ENCODE data around the gene DNM2.

The DNM2 gene

DNA sequence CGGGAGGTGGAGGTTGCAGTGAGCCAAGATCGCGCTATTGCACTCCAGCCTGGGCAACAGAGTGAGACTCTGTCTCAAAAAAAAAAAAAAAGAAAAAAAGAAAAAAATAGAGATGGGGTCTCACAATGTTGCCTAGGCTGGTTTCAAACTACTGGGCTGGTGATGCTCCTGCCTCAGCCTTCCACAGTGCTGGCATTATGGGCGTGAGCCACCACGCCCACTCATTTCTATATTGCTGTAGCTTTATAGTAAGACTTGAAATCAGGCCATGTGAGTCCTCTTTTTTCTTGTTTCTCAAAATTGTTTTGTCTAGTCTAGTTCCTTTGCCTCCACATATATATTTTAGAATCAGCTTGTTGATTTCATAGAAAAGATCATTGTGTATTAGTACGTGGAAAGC is 18.3 kb downstream of the DNM2 start:
- no peak for TF ChIP-seq LEF1 (IDR thresholded peaks at IDR 0.05; ENCODE audit: borderline replicate concordance)
- no peak for TF ChIP-seq CTBP1 (IDR thresholded peaks at IDR 0.05; ENCODE audit: borderline replicate concordance)
- no peak for TF ChIP-seq SP1 (IDR thresholded peaks at IDR 0.05)
- no peak for TF ChIP-seq NFRKB (IDR thresholded peaks at IDR 0.05)
- TF ChIP-seq ARNT (IDR thresholded peaks at IDR 0.05) = no peak
- no peak for TF ChIP-seq PKNOX1 (IDR thresholded peaks at IDR 0.05)
- no peak for TF ChIP-seq BHLHE40 (IDR thresholded peaks at IDR 0.05; ENCODE audit: borderline replicate concordance)
- no peak for TF ChIP-seq FOXM1 (IDR thresholded peaks at IDR 0.05; ENCODE audit: borderline replicate concordance)
- no peak for TF ChIP-seq SUZ12 (IDR thresholded peaks at IDR 0.05)
- TF ChIP-seq ZNF384 (IDR thresholded peaks at IDR 0.05) = no peak
- TF ChIP-seq FOXK2 (IDR thresholded peaks at IDR 0.05) = no peak
- TF ChIP-seq TARDBP (IDR thresholded peaks at IDR 0.05) = no peak
- TF ChIP-seq ELF4 (IDR thresholded peaks at IDR 0.05) = no peak
- no peak for TF ChIP-seq FOXA1 (IDR thresholded peaks at IDR 0.05)
- ChIA-PET POLR2A (no interaction called here), CTCF (interaction anchor here (1.6 kb wide), 1 partner anchor 19 kb away, joined by 6 read pairs; the partner anchor contains the start of gene DNM2)
- no peak for DNase-seq (ENCODE audit: extremely low spot score)

DNA sequence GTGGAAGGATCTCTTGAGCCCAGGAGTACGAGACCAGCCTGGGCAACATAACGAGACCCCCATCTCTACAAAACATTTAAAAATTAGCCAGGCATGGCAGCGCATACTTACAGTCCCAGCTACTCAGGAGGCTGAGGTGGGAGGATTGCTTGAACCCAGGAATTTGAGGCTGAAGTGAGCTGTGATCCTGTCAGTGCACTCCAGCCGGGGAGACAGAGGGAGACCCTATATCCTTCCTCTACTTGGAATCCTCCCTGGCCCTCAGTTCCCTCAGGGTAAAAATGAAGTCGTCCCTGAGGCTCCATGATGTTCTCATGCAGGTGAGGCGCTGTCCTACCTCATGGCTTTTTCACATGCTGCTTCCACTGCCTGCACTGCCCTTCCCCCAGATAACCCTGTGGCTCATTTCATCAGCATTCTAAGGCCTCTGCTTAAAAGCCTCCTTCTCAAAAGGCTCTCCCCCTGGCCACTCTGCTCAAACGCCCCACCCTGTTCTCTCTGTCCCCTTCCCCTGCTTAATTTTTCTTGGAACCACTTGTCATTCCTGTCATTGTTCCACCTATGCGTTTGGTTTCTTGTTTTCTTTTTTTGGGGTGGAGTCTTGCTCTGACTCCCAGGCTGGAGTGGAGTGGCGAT is 19.2 kb downstream of the DNM2 start:
- CTCF ChIA-PET = interaction anchor here (0.5 to 1.6 kb wide), 2 partner anchors 14 to 20 kb away, joined by 3 to 6 read pairs; partner anchors contain the start of gene DNM2
- no peak for TF ChIP-seq ARNT (IDR thresholded peaks at IDR 0.05)

DNA sequence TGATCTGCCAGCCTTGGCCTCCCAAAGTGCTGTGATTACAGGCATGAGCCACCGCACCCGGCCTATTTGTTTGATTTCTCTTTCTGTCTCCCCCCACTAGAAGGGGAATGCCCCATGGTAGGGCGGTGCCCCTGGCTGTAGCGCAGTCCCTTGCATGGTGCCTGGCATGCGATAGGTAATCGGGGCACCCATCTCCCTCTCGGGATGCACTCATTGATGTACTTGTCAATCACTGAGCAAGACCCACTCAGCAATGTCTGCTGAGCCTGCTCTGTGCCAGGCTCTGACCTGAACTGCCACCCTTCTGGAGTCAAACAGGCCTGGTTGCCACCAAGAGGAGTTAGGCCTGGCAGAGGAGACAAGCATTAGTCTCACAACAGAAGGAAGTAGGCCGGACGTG is 19.8 kb downstream of the DNM2 start:
- TF ChIP-seq ZNF384 (IDR thresholded peaks at IDR 0.05) (no peak), FOXK2 (IDR thresholded peaks at IDR 0.05) (no peak), L3MBTL2 (conservative IDR thresholded peaks at IDR 0.05) (no peak), NFRKB (IDR thresholded peaks at IDR 0.05) (no peak), ARNT (IDR thresholded peaks at IDR 0.05) (no peak), SUZ12 (IDR thresholded peaks at IDR 0.05) (no peak), FOXM1 (IDR thresholded peaks at IDR 0.05; ENCODE audit: borderline replicate concordance) (no peak), FOXA1 (IDR thresholded peaks at IDR 0.05) (no peak), TARDBP (IDR thresholded peaks at IDR 0.05) (no peak), BHLHE40 (IDR thresholded peaks at IDR 0.05; ENCODE audit: borderline replicate concordance) (no peak)
- ChIA-PET CTCF (no interaction called here), POLR2A (no interaction called here)
- no peak for DNase-seq (ENCODE audit: extremely low spot score)

More for the DNA sequence above, 19.2 kb downstream of the DNM2 start:
- POLR2A ChIA-PET = no interaction called here
- DNase-seq (ENCODE audit: extremely low spot score) = no peak

- CTCF ChIA-PET = no interaction called here
- DNase-seq (ENCODE audit: extremely low spot score) = no peak
- POLR2A ChIA-PET = no interaction called here
- TF ChIP-seq ELF4 (IDR thresholded peaks at IDR 0.05) (no peak), ARNT (IDR thresholded peaks at IDR 0.05) (no peak), BHLHE40 (IDR thresholded peaks at IDR 0.05; ENCODE audit: borderline replicate concordance) (no peak), SUZ12 (IDR thresholded peaks at IDR 0.05) (no peak), CTBP1 (IDR thresholded peaks at IDR 0.05; ENCODE audit: borderline replicate concordance) (no peak), FOXM1 (IDR thresholded peaks at IDR 0.05; ENCODE audit: borderline replicate concordance) (no peak), SP1 (IDR thresholded peaks at IDR 0.05) (no peak), ZNF384 (IDR thresholded peaks at IDR 0.05) (no peak), L3MBTL2 (conservative IDR thresholded peaks at IDR 0.05) (no peak), FOXA1 (IDR thresholded peaks at IDR 0.05) (no peak)
Observed at GRCh38 chr19:10740798-10741197, 22.9 kb downstream of the DNM2 start.

- ChIA-PET POLR2A (interaction anchor here (1.3 kb wide), 1 partner anchor 94 kb away, joined by 3 read pairs; the partner anchor contains the start of gene TMED1), CTCF (interaction anchor here (1.0 kb wide), 1 partner anchor 43 kb away, joined by 4 read pairs; no protein-coding TSS in a partner anchor)
- DNase-seq (ENCODE audit: extremely low spot score) = no peak
- TF ChIP-seq BHLHE40 (IDR thresholded peaks at IDR 0.05; ENCODE audit: borderline replicate concordance) (no peak), ZNF384 (IDR thresholded peaks at IDR 0.05) (no peak), FOXM1 (IDR thresholded peaks at IDR 0.05; ENCODE audit: borderline replicate concordance) (no peak), ELF4 (IDR thresholded peaks at IDR 0.05) (no peak), FOXA1 (IDR thresholded peaks at IDR 0.05) (no peak), PKNOX1 (IDR thresholded peaks at IDR 0.05) (no peak), HDGF (IDR thresholded peaks at IDR 0.05; ENCODE audit: borderline replicate concordance) (no peak), SP1 (IDR thresholded peaks at IDR 0.05) (no peak), CTBP1 (IDR thresholded peaks at IDR 0.05; ENCODE audit: borderline replicate concordance) (no peak)
Observed at GRCh38 chr19:10742476-10742875, 24.6 kb downstream of the DNM2 start.

- CTCF ChIA-PET = no interaction called here
- POLR2A ChIA-PET = interaction anchor here (1.3 kb wide), 1 partner anchor 27 kb away, joined by 4 read pairs; no protein-coding TSS in a partner anchor
- DNase-seq (ENCODE audit: extremely low spot score) = no peak
- TF ChIP-seq SUZ12 (IDR thresholded peaks at IDR 0.05) = no peak
- no peak for TF ChIP-seq FOXK2 (IDR thresholded peaks at IDR 0.05)
- no peak for TF ChIP-seq NFRKB (IDR thresholded peaks at IDR 0.05)
- TF ChIP-seq CTBP1 (IDR thresholded peaks at IDR 0.05; ENCODE audit: borderline replicate concordance) = no peak
- TF ChIP-seq L3MBTL2 (conservative IDR thresholded peaks at IDR 0.05) = no peak
- no peak for TF ChIP-seq SP1 (IDR thresholded peaks at IDR 0.05)
- TF ChIP-seq PKNOX1 (IDR thresholded peaks at IDR 0.05) = no peak
- TF ChIP-seq ARNT (IDR thresholded peaks at IDR 0.05) = no peak
- TF ChIP-seq FOXM1 (IDR thresholded peaks at IDR 0.05; ENCODE audit: borderline replicate concordance) = no peak
- TF ChIP-seq FOXA1 (IDR thresholded peaks at IDR 0.05) = no peak
- TF ChIP-seq TARDBP (IDR thresholded peaks at IDR 0.05) = no peak
- no peak for TF ChIP-seq HDGF (IDR thresholded peaks at IDR 0.05; ENCODE audit: borderline replicate concordance)
- TF ChIP-seq ELF4 (IDR thresholded peaks at IDR 0.05) = no peak
- no peak for TF ChIP-seq ZNF384 (IDR thresholded peaks at IDR 0.05)
- no peak for TF ChIP-seq LEF1 (IDR thresholded peaks at IDR 0.05; ENCODE audit: borderline replicate concordance)
- no peak for TF ChIP-seq BHLHE40 (IDR thresholded peaks at IDR 0.05; ENCODE audit: borderline replicate concordance)
Observed at GRCh38 chr19:10744253-10744798, 26.4 kb downstream of the DNM2 start.

Data from HEK293T (cell line).